OCI-LY1 (cell line): ENCODE results near the gene NCOR2.

Experiments
- H2AFZ ChIP-seq: fragments of 200-600 bp; sonication (generic), shearing (Covaris generic); 2 replicates; pipeline ENCODE4 v1.6.0; 2014; ENCODE audit warnings: antibody characterized with exemption, mild to moderate bottlenecking, low read length
- H3F3A ChIP-seq: fragments of 200-600 bp; sonication (generic), shearing (Covaris generic); 2 replicates; pipeline ENCODE4 v1.6.0; 2014; ENCODE audit warnings: mild to moderate bottlenecking, antibody characterized with exemption, low read length, moderate library complexity; ENCODE audit not compliant: insufficient read depth
- H3K27ac ChIP-seq: fragments of 200-600 bp; sonication (generic); 2 replicates; pipeline ENCODE4 v1.5.1; 2014; ENCODE audit warnings: low read length, mixed run types, mild to moderate bottlenecking, low read depth; ENCODE audit not compliant: poor library complexity, severe bottlenecking
- H3K27me3 ChIP-seq: fragments of 200-600 bp; sonication (generic); 2 replicates; pipeline ENCODE4 v1.6.0; 2014; ENCODE audit warnings: antibody characterized with exemption, mild to moderate bottlenecking, low read length, moderate library complexity; ENCODE audit not compliant: insufficient read depth
- H3K36me3 ChIP-seq: fragments of 200-600 bp; sonication (generic); 2 replicates; pipeline ENCODE4 v1.6.1; 2014; ENCODE audit warnings: mild to moderate bottlenecking, antibody characterized with exemption, low read length, moderate library complexity, mixed read lengths; ENCODE audit not compliant: insufficient read depth
- H3K4me1 ChIP-seq: fragments of 200-600 bp; sonication (generic); 2 replicates; pipeline ENCODE4 v1.5.1; 2014; ENCODE audit warnings: mild to moderate bottlenecking, low read length, moderate library complexity; ENCODE audit not compliant: insufficient read depth, severe bottlenecking
- H3K4me2 ChIP-seq: fragments of 200-600 bp; sonication (generic), shearing (Covaris generic); 2 replicates; pipeline ENCODE4 v1.6.1; 2014; ENCODE audit warnings: low read length
- H3K4me3 ChIP-seq: fragments of 200-600 bp; sonication (generic); 2 replicates; pipeline ENCODE4 v1.5.1; 2014; ENCODE audit warnings: low read length, low read depth, mild to moderate bottlenecking, mixed read lengths; ENCODE audit not compliant: poor library complexity, severe bottlenecking
- H3K79me2 ChIP-seq: fragments of 200-600 bp; shearing (Covaris generic); 2 replicates; pipeline ENCODE4 v1.6.1; 2016; ENCODE audit warnings: mixed run types, low read length, mixed read lengths; ENCODE audit not compliant: insufficient read depth
- H3K9ac ChIP-seq: fragments of 200-600 bp; sonication (generic), shearing (Covaris generic); 2 replicates; pipeline ENCODE4 v1.6.1; 2014; ENCODE audit warnings: mild to moderate bottlenecking, low read length, mixed read lengths
- H3K9me2 ChIP-seq: fragments of 200-600 bp; sonication (generic), shearing (Covaris generic); 2 replicates; pipeline ENCODE4 v1.6.1; 2014; ENCODE audit warnings: low read depth, mild to moderate bottlenecking, low read length, mixed read lengths
- H3K9me3 ChIP-seq: fragments of 200-600 bp; shearing (Covaris generic); 2 replicates; pipeline ENCODE4 v1.6.1; 2014; ENCODE audit warnings: low read length, mixed read lengths
- H4K20me1 ChIP-seq: fragments of 200-600 bp; sonication (generic), shearing (Covaris generic); 2 replicates; pipeline ENCODE4 v1.6.0; 2016; ENCODE audit warnings: mild to moderate bottlenecking, low read length; ENCODE audit not compliant: insufficient read depth
- CTCF ChIP-seq: fragments of 200-600 bp; sonication (generic), shearing (Covaris generic); IDR thresholded peaks from 2 replicates; pipeline ENCODE4 v1.5.1; 2017; ENCODE audit warnings: mild to moderate bottlenecking, antibody characterized with exemption, low read length, moderate library complexity, mixed read lengths
- EZH2 ChIP-seq: fragments of 200-600 bp; sonication (generic), shearing (Covaris generic); IDR thresholded peaks from 2 replicates; pipeline ENCODE4 v1.8.0; 2017; ENCODE audit warnings: borderline replicate concordance, mixed run types, mild to moderate bottlenecking, antibody characterized with exemption, low read length, moderate library complexity, mixed read lengths

Gene NCOR2

DNA sequence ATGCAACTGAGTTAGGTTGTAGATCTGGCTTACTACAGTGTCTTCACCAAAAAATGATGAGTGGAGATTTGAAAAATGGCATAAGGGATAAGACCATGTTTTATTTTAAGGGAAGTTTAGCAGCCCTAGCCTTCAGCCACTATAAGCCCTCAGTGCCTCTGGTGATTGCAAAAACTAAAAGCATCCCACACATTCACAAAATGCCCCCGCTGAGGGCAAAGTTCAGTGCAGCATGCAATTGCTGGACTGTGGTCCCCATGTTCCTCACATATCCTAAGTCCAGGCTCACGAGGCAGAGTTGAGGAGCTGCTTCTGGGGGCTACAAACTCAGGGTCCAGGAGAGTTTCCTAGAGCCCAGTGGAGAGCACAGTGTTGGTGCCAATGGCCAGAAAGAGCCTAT, 29.6 kb upstream of the NCOR2 start:
- peaks cover 27% of the 10 kb centered on the region; the same call in 1 of the 2 replicates for H3K27me3 ChIP-seq
- H4K20me1 ChIP-seq = no peaks in the 10 kb centered on the region
- no peaks in the 10 kb centered on the region for H3K79me2 ChIP-seq
- no peak overlapping the region for H2AFZ ChIP-seq
- H3K4me3 ChIP-seq = no peak overlapping the region
- H3K4me2 ChIP-seq = no peak overlapping the region
- H3K9ac ChIP-seq = no peak overlapping the region
- H3K36me3 ChIP-seq = no peaks in the 10 kb centered on the region
- TF ChIP-seq CTCF (no peak), EZH2 (no peak)
- no peaks in the 10 kb centered on the region for H3K9me2 ChIP-seq
- H3K4me1 ChIP-seq = no peaks in the 10 kb centered on the region
- no peak overlapping the region for H3K27ac ChIP-seq
- H3K9me3 ChIP-seq = peaks cover 5% of the 10 kb centered on the region
- H3F3A ChIP-seq = no peaks in the 10 kb centered on the region

GRCh38 chr12:124595444-124595843, 28.0 kb upstream of the NCOR2 start:
- Histone ChIP-seq H2AFZ (no peak overlapping the region), H3K27ac (no peak overlapping the region), H3K36me3 (no peaks in the 10 kb centered on the region), H3K79me2 (no peaks in the 10 kb centered on the region), H4K20me1 (no peaks in the 10 kb centered on the region), H3K27me3 (peaks cover 28% of the 10 kb centered on the region; the same call in 1 of the 2 replicates), H3K9me3 (peaks cover 5% of the 10 kb centered on the region), H3K4me2 (no peak overlapping the region), H3K9me2 (no peaks in the 10 kb centered on the region), H3K4me1 (no peaks in the 10 kb centered on the region), H3K9ac (no peak overlapping the region), H3K4me3 (no peak overlapping the region), H3F3A (no peaks in the 10 kb centered on the region)
- TF ChIP-seq EZH2 (no peak), CTCF (no peak)

GRCh38 chr12:124594851-124595250, 27.4 kb upstream of the NCOR2 start:
- Histone ChIP-seq H3K4me3 (no peak overlapping the region), H3K9ac (no peak overlapping the region), H3K4me1 (no peaks in the 10 kb centered on the region), H3F3A (no peaks in the 10 kb centered on the region), H4K20me1 (no peaks in the 10 kb centered on the region), H3K27ac (no peak overlapping the region), H3K79me2 (no peaks in the 10 kb centered on the region), H3K4me2 (no peak overlapping the region), H3K9me3 (peaks cover 3% of the 10 kb centered on the region), H3K9me2 (no peaks in the 10 kb centered on the region), H2AFZ (no peak overlapping the region), H3K36me3 (no peaks in the 10 kb centered on the region), H3K27me3 (peaks cover 26% of the 10 kb centered on the region; the same call in 1 of the 2 replicates)
- TF ChIP-seq CTCF (no peak), EZH2 (no peak)
